GM08714 (cell line): Measurements from ENCODE around the gene JAKMIP3.

Experiments
- H3K4me3 ChIP-seq: fragments of 200-500 bp; sonication (Bioruptor generic); 2 replicates; pipeline ENCODE4 v1.5.1; 2014; ENCODE audit warnings: mild to moderate bottlenecking, low read length, inconsistent platforms
- ZNF274 ChIP-seq: IDR thresholded peaks from 2 replicates; pipeline ENCODE4 v1.6.1; 2012; ENCODE audit warnings: mild to moderate bottlenecking, low read depth, low read length

JAKMIP3 gene

DNA sequence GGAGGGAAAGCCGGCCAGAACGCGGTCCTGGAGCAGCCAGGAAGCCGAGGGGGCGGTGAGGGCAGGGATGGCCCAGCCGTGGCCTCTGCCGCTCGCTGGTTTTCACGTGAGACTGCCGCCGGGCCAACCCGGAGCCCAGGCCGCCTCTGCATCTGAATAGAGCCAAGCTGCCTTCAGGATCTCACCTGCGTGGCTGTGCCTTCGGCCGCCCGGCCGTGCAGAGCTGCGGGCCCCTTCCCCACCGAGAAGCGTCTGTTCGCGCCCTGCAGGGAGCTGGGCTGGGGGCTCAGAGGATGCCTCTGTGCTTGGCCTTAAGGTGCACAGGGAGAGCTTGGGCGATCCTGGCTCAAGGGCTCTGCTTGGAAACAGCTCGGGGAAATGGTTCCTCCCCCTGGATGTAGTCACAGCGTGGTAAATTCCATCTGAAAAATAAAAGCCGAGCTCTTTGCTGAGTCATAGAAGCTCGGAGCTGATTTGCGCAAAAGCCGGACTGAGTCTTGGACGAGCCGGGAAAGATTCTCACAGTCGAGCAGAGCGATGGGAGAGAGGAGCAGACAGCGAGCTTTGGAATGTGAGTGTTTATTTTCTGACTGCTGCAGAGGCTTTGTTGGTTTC lies at the start of gene JAKMIP3:
Gene JAKMIP3, plus strand, starts transcription at position 456 of the 615 bp plus-strand sequence. CDS start 38,863 bp downstream, outside the sequence.
- no peak within 1 kb of the TSS for H3K4me3 ChIP-seq
- no peak for TF ChIP-seq ZNF274

- H3K4me3 ChIP-seq = no peak overlapping the region
- no peak for TF ChIP-seq ZNF274
These were observed 49.2 kb upstream of the JAKMIP3 start for GRCh38 chr10:132016514-132016913.

GRCh38 chr10:132018446-132018845 lies 47.3 kb upstream of the JAKMIP3 start:
- TF ChIP-seq ZNF274 = no peak
- no peak overlapping the region for H3K4me3 ChIP-seq

DNA sequence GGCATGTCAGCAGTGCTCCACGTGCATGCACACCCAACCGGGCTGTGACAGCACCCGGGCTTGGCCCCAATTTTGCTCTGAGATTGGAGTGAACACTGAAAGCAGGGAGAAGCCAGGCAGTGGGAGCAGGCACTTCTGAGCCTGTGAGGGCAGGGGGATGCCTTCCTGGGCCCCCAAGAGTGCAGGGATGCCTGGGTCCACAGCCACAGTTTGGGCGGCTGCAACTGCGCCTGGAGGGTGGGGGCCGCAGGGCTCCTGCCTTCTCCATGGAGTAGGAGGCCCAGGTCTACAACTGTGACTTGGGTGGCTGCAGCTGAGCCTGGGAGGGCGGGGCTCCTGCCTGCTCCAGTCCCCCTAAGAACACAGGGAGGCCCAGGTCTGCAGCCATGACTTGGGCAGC lies 46.4 kb upstream of the JAKMIP3 start:
- H3K4me3 ChIP-seq = no peak overlapping the region
- TF ChIP-seq ZNF274 = no peak

DNA sequence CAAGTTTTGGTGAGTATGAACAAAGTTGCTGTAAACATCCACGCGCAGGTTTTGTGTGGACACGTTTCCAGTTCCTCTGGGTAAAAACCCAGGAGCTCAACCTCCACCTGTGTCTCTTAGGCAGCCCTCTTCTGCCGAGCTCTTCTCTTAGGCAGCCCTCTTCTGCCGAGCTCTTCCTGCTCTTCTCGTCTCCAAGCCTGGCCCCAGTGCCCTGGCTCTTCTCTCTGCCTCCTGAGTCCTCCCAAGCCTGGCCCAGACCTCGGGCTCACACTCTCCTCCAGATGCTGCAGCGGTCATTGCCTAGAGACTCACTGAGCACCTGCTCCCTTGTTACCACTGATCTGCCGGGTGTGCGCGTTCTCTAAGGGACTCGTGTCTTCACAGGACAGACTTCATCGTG lies 45.3 kb upstream of the JAKMIP3 start:
- TF ChIP-seq ZNF274 = no peak
- H3K4me3 ChIP-seq = no peak overlapping the region

GRCh38 chr10:132021046-132021445 lies 44.7 kb upstream of the JAKMIP3 start:
- no peak for TF ChIP-seq ZNF274
- H3K4me3 ChIP-seq = no peak overlapping the region

DNA sequence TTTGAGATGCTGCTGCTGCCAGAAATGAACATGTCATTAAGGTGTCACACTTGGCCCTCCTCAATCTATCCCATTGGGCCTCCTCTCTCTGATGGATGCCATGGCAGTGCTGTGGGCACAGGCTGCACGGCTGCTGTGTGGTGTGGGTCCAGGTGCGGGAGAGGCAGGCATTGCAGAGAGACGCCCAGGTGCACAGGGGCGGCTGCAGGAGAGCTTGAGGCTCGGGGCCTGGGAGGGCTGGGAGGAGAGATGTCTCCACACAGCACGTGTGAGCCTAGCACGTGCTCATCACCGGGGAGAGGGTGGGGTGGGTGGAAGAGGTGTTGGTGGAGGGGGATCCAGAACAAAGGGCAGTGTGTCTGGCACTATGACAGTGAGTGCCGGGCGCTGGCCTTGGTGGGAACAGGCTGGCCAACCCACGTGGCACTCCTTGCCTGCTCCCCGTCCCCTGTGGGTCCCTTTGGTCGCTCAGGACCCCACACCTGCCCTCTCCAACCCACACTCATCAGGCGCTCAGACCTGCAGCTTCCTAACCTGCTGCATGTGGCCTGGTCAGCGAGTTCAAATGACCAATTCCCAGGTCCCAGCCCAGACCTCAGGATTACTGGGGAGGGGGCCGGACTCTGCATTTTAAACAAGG lies 44.1 kb upstream of the JAKMIP3 start:
- TF ChIP-seq ZNF274 = no peak
- no peak overlapping the region for H3K4me3 ChIP-seq

- H3K4me3 ChIP-seq = no peak overlapping the region
- no peak for TF ChIP-seq ZNF274
These were observed 43.5 kb upstream of the JAKMIP3 start for GRCh38 chr10:132022241-132022640.

DNA sequence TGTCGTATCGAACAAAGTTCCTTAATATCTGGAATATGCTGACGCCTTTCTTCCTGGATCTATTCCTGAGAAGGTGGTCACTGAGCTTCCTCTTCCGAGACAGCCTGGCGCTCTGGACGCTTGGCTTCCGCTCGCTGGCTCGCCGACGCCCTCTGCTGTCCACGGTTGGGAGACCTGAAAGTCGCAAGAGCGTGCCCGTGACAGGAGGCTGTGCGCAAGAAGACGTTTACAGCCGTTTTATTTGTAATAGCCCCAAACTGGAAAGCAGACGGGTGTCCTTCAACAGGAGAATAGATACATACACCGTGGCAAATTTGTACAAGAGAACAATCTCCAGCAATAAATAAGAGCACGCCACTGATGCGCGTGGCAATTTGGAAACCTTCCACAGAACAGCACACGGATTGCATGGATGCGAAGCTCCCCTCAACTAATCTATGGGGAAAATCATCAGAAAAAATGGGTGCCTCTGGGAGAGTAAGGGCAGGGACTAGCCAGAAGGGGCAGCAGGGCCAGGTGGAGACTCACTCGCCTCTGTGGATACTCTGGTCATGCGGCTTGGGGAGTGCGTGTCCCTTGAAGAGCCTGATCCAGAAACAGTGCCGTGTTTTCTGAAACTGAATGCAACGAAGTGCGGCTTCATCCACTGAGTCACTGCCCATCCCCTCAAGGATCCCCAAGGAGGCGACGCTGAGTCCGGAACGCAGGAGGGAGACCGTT lies 42.5 kb upstream of the JAKMIP3 start:
- H3K4me3 ChIP-seq = no peak overlapping the region
- TF ChIP-seq ZNF274 = no peak

- no peak for TF ChIP-seq ZNF274
These were observed 38.2 kb upstream of the JAKMIP3 start for GRCh38 chr10:132027423-132027983.

DNA sequence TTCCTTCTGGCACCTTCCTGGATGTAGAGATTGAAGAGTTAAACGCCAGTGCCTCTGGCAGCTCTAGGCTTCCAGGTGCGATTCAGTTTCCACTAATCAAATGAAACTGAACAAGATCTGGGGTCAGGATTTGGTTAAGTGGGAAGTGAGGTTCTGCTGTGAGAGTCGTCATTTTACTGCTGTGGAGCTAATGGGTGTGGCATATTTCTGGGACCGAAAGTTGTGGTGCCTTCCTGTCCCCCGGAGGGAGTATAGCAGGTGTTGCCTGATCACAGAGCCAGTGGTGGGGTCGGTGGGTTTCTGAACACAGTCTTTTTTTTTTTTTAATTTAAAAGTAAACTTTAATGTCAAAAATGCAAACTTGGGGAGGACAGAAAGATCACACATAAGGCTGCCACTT lies 37.0 kb upstream of the JAKMIP3 start:
- no peak overlapping the region for H3K4me3 ChIP-seq
- no peak for TF ChIP-seq ZNF274

More at GRCh38 chr10:132027423-132027983, 38.2 kb upstream of the JAKMIP3 start:
- no peak overlapping the region for H3K4me3 ChIP-seq

- no peak for TF ChIP-seq ZNF274
These were observed 34.8 kb upstream of the JAKMIP3 start for GRCh38 chr10:132030898-132031463.

GRCh38 chr10:132033632-132034031 lies 32.1 kb upstream of the JAKMIP3 start:
- no peak overlapping the region for H3K4me3 ChIP-seq
- TF ChIP-seq ZNF274 = no peak

More at GRCh38 chr10:132030898-132031463, 34.8 kb upstream of the JAKMIP3 start:
- no peak overlapping the region for H3K4me3 ChIP-seq

DNA sequence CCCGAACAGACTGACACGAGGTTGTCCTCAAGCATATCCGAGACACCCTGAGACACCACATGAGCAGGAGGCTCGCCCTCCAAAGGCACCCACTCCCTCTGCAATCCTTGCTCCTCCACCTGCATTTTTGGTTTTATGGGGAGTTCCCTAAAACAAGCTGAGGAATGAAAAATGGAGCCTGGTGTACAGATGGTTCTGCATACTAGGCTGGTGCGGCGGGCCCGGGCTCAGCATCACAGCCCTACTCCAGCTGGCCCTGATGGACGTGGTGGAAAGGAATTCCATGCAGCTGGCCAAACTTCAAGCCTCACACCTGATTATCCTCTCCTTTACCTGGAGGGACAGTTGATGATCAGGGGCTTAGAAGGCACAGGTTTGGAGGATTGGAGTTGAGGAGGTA lies 30.3 kb upstream of the JAKMIP3 start:
- no peak overlapping the region for H3K4me3 ChIP-seq
- no peak for TF ChIP-seq ZNF274

DNA sequence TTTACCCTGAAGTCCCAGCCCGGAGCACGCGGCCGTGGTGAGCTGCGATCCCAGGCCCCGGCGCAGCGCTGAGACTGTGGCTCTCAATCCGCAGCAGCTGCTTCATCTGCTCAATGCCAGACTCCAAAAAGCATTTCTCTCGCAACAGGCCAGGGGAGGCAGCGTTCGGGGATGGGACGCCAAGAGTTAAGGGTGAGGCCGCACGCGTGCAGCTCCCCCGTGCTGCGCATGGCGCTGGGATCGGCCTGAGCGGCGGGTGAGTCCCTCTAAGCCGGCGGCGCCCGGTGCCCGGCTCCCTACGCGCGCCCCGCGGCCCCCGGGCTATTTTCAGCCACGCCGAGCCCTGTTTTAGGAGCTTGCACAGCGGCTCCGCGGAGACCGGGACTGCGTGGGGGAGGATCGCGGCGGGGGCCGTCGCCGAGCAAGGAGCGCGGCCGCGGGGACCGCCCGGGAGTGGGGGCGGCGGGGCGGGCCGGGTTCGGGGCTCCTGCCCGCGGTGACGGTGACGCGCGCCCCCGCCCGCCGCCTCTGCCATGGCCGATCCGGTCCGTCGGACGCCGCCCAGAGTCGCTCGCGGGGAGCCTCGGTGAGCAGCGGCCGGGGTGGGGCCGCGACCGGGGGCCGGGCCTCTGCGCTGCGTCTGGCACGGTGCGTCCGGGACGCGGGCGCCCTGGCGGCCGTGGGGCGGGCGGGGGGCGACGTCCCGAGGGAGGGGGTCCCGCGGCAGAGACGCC lies 29.4 kb upstream of the JAKMIP3 start:
- TF ChIP-seq ZNF274 = no peak
- H3K4me3 ChIP-seq = no peak overlapping the region
